Spleen (tissue), 11 donors: ENCODE results near the gene TBCB. TPM values are rescaled to one million over a fixed set of nuclear protein-coding genes. Genes with fewer than 3 reads are reported as not detected.
"Not testable (repeated sequence)": the region's sequence is repeated elsewhere in the genome, so short reads cannot be mapped to it uniquely, and the experiment has no call there.

Source experiments
- DNase-seq: peaks from one replicate; pipeline ENCODE4 v3.0.0-alpha.2; 2020
- H3K27ac ChIP-seq, 8 donors: fragments of 200-600 bp; sonication (generic) in 7 of 8; 1 replicate in 4 of 8; 2 replicates in 4 of 8; pipeline versions ENCODE4 v1.5.0 to v1.8.0; 2016 to 2021; ENCODE audit warnings: inconsistent platforms in 4 of 8, mild to moderate bottlenecking in 4 of 8, moderate library complexity in 1 of 8
- H3K27me3 ChIP-seq, 7 donors: fragments of 200-600 bp; sonication (generic) in 6 of 7; replicated peaks in 1 of 7; 1 replicate in 4 of 7; 2 replicates in 3 of 7; pipeline versions ENCODE4 v1.5.0 to v1.8.0; 2016 to 2021; ENCODE audit warnings: inconsistent platforms in 3 of 7, mild to moderate bottlenecking in 1 of 7
- H3K36me3 ChIP-seq, 6 donors: fragments of 200-600 bp; sonication (generic) in 5 of 6; 1 replicate in 4 of 6; 2 replicates in 2 of 6; pipeline versions ENCODE4 v1.5.0 to v1.8.0; 2016 to 2021; ENCODE audit warnings: inconsistent platforms in 2 of 6
- H3K4me1 ChIP-seq, 6 donors: fragments of 200-600 bp; sonication (generic) in 5 of 6; 1 replicate in 3 of 6; 2 replicates in 3 of 6; pipeline versions ENCODE4 v1.5.0 to v1.8.0; 2016 to 2021; ENCODE audit warnings: inconsistent platforms in 3 of 6
- H3K4me3 ChIP-seq, 8 donors: fragments of 200-600 bp; sonication (generic) in 7 of 8; 1 replicate in 4 of 8; 2 replicates in 4 of 8; pipeline versions ENCODE4 v1.5.0 to v1.8.0; 2016 to 2021; ENCODE audit warnings: inconsistent platforms in 4 of 8, mild to moderate bottlenecking in 4 of 8, moderate library complexity in 2 of 8
- H3K9me3 ChIP-seq, 8 donors: fragments of 200-600 bp; sonication (generic) in 7 of 8; 1 replicate in 4 of 8; 2 replicates in 4 of 8; pipeline versions ENCODE4 v1.5.0 to v1.8.0; 2016 to 2021; ENCODE audit warnings: inconsistent platforms in 4 of 8
- CTCF ChIP-seq, 11 experiments: fragments of 200-600 bp in 7 of 11; fragments of 450-650 bp in 4 of 11; sonication (generic) in 4 of 11; IDR thresholded peaks in 8 of 11; conservative IDR thresholded peaks in 3 of 11; 1 replicate in 7 of 11; 2 replicates in 4 of 11; pipeline versions ENCODE4 v1.4.0 to v1.8.0; 2016 to 2021; ENCODE audit warnings: antibody characterized with exemption in 11 of 11, inconsistent platforms in 4 of 11, mild to moderate bottlenecking in 1 of 11
- POLR2A ChIP-seq, 3 donors: fragments of 450-650 bp; IDR thresholded peaks; one replicate each; pipeline ENCODE4 v1.5.1; 2017; ENCODE audit warnings: antibody characterized with exemption in 3 of 3, mild to moderate bottlenecking in 1 of 3
- POLR2AphosphoS5 ChIP-seq, 3 donors: sonication (generic); formaldehyde crosslinking; IDR thresholded peaks; one replicate each; pipeline ENCODE4 v1.5.1; 2017; ENCODE audit warnings: antibody characterized with exemption in 3 of 3
- WGBS, 5 donors: extraction: QIAGEN DNeasy Blood & Tissue Kit in 3 of 5; methylation state at CpG; one replicate each; pipeline versions ENCODE4 v1.1.5 to v1.1.7; 2013 to 2018; 5-methylcytosine and 5-hydroxymethylcytosine counted together
- intact Hi-C: fragments of 100-400 bp; cut with DNase I; formaldehyde crosslinking; loops from one replicate; pipeline ENCODE4 v1.15.0; 2023; ENCODE audit warnings: low total_unique reads
- polyA plus RNA-seq, 3 donors: library from polyadenylated mRNA; stranded (reverse); fragments of 200-250 nt; gene quantifications; one replicate each; pipeline ENCODE4 v1.2.1, GENCODE V29; 2013
- total RNA-seq, 7 donors: library from RNA; depleted of rRNA in 3 of 7; stranded (reverse); fragments of >200 nt in 3 of 7; fragmentation: NEBNext Ultra II Directional in 4 of 7; extraction: Animal tissue kit (Norgen Biotek cat#: 25700) in 4 of 7; gene quantifications; one replicate each; pipeline versions ENCODE4 v1.1.0 to v1.2.1, GENCODE V29; 2016 to 2021
- donor health status: healthy with polysubstance abuse.
- donor health status: DM: no; HTN: no; CAD: no; lungs with moderate emphysema.
- donor health status: DM: no; HTN: no; CAD: no.
- donor health status: Bipolar disorder and iron deficiency.
- donor health status: healthy.
- donor health status: DM: no; HTN: no; CAD: no.
- donor health status: DM: yes; HTN: yes; CAD: no.

Gene TBCB
- total and polyA plus RNA-seq, 10 donors: 87.8 to 170 (median 120) TPM

GRCh38 chr19:36163813-36164212, 48.5 kb downstream of the TBCB start:
- no peaks in the 10 kb centered on the region for H3K9me3 ChIP-seq
- DNase-seq: peak; percentile 38
- no peak overlapping the region for H3K27ac ChIP-seq
- H3K36me3 ChIP-seq: peaks cover 0 to 53% (median 0%) of the 10 kb centered on the region in 6 donors
- H3K4me3 ChIP-seq: no peak overlapping the region
- no peaks in the 10 kb centered on the region for H3K27me3 ChIP-seq
- TF ChIP-seq POLR2AphosphoS5 (IDR thresholded peaks at IDR 0.05) (no peak), CTCF (IDR thresholded peaks at IDR 0.05 in 8 of 11, conservative IDR thresholded peaks at IDR 0.05 in 3 of 11) (no peak), POLR2A (IDR thresholded peaks at IDR 0.05) (no peak)
- 93 to 97% (median 96%) methylated on average over 12 of the region's 12 CpGs for WGBS, 5 donors
- peaks cover 0 to 5% (median under 1%) of the 10 kb centered on the region in 6 donors for H3K4me1 ChIP-seq
- intact Hi-C loops: no loop called here

- intact Hi-C loops: loop anchor here (5.0 kb wide), 1 partner anchor 112 kb away; no protein-coding TSS in a partner anchor
- DNase-seq: no peak
- Histone ChIP-seq H3K4me3 (no peak overlapping the region), H3K9me3 (no peaks in the 10 kb centered on the region), H3K27ac (peak overlapping the region; percentile 27 to 85 (median 72)), H3K27me3 (no peaks in the 10 kb centered on the region), H3K36me3 (peaks cover 0 to 28% (median 0%) of the 10 kb centered on the region in 6 donors), H3K4me1 (peaks cover 4 to 22% (median 9%) of the 10 kb centered on the region in 6 donors)
- WGBS, 5 donors: 58 to 73% (median 66%) methylated on average over 9 of the region's 9 CpGs
- TF ChIP-seq POLR2A (IDR thresholded peaks at IDR 0.05): no peak
- TF ChIP-seq CTCF (IDR thresholded peaks at IDR 0.05 in 8 of 11, conservative IDR thresholded peaks at IDR 0.05 in 3 of 11): no peak
- peak in 1 of 3 donors; percentile 23 for TF ChIP-seq POLR2AphosphoS5 (IDR thresholded peaks at IDR 0.05)
These were observed 54.0 kb downstream of the TBCB start for GRCh38 chr19:36169084-36169760.

DNA sequence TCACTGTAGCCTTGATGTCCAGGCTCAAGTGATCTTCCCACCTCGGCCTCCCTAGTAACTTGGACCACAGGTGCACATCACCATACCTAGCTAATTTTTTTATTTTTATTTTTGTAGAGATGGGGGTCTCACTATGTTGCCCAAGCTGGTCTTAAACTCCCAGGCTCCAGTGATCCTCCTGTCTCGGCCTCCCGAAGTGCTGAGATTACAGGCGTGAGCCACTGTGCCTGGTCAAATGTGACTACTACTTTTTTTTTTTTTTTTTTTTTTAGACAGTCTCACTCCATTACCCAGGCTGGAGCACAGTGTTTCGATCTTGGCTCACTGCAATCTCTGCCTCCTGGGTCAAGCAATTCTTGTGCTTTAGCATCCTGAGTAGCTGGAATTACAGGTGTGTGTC, 57.6 kb downstream of the TBCB start:
- Histone ChIP-seq H3K4me1 (peaks cover 4 to 22% (median 9%) of the 10 kb centered on the region in 6 donors), H3K9me3 (no peaks in the 10 kb centered on the region), H3K27ac (no peak overlapping the region), H3K27me3 (no peaks in the 10 kb centered on the region), H3K36me3 (no peaks in the 10 kb centered on the region), H3K4me3 (no peak overlapping the region)
- DNase-seq: peak; percentile 17
- WGBS, 5 donors: 87 to 96% (median 93%) methylated on average over 5 of the region's 5 CpGs
- intact Hi-C loops: loop anchor here (5.0 kb wide), 1 partner anchor 46 kb away; no protein-coding TSS in a partner anchor
- TF ChIP-seq CTCF (IDR thresholded peaks at IDR 0.05 in 8 of 11, conservative IDR thresholded peaks at IDR 0.05 in 3 of 11) (no peak), POLR2A (IDR thresholded peaks at IDR 0.05) (no peak), POLR2AphosphoS5 (IDR thresholded peaks at IDR 0.05) (no peak)

- not testable (repeated sequence) for H3K27me3 ChIP-seq, DNase-seq, H3K9me3 ChIP-seq, H3K4me3 ChIP-seq, H3K36me3 ChIP-seq, H3K27ac ChIP-seq
- intact Hi-C loops: loop anchor here (5.0 kb wide), 1 partner anchor 47 kb away; no protein-coding TSS in a partner anchor
- WGBS, 5 donors: 80 to 93% (median 88%) methylated on average over 7 to 8 of the region's 8 CpGs
- H3K4me1 ChIP-seq: peaks cover 4 to 17% (median 8%) of the 10 kb centered on the region in 6 donors
These were observed 58.6 kb downstream of the TBCB start for GRCh38 chr19:36173846-36174245.

Other genes with a start within 250 kb of the TBCB start
- 1 to 10 TPM in 3 of 7 donors, under 1 TPM in 2, not detected in 2; 0.57 to 3.6 (median 1.1) TPM for gene APLP1, start 246.9 kb upstream of the TBCB start, total RNA-seq
- gene APLP1, start 246.9 kb upstream of the TBCB start, polyA plus RNA-seq: 1 to 10 TPM in 2 of 3 donors, under 1 TPM in 1; 0.99 to 2.6 (median 2.4) TPM
- gene NFKBID, start 214.9 kb upstream of the TBCB start, total RNA-seq: 10 to 100 TPM; 19.6 to 57.5 (median 30.3) TPM
- gene NFKBID, start 214.9 kb upstream of the TBCB start, polyA plus RNA-seq: 10 to 100 TPM; 12.6 to 19.7 (median 18.1) TPM
- gene HCST, start 212.9 kb upstream of the TBCB start, total RNA-seq: 10 to 100 TPM; 31.5 to 80.4 (median 58.2) TPM
- gene HCST, start 212.9 kb upstream of the TBCB start, polyA plus RNA-seq: 100 to 1,000 TPM; 119 to 130 (median 122) TPM
- 100 to 1,000 TPM; 292 to 747 (median 403) TPM for gene TYROBP, start 207.2 kb upstream of the TBCB start, total RNA-seq
- 100 to 1,000 TPM; 281 to 446 (median 285) TPM for gene TYROBP, start 207.2 kb upstream of the TBCB start, polyA plus RNA-seq
- 10 to 100 TPM in 4 of 7 donors, 1 to 10 TPM in 3; 7.8 to 18.2 (median 11.5) TPM for gene LRFN3, start 179.1 kb upstream of the TBCB start, total RNA-seq
- 1 to 10 TPM in 2 of 3 donors, under 1 TPM in 1; 0.76 to 8.0 (median 1.2) TPM for gene LRFN3, start 179.1 kb upstream of the TBCB start, polyA plus RNA-seq
- 10 to 100 TPM; 14.6 to 34.8 (median 16.3) TPM for gene SDHAF1, start 120.3 kb upstream of the TBCB start, total RNA-seq
- 10 to 100 TPM; 26.5 to 35.6 (median 33.6) TPM for gene SDHAF1, start 120.3 kb upstream of the TBCB start, polyA plus RNA-seq
- gene SYNE4, start 106.7 kb upstream of the TBCB start, total RNA-seq: 1 to 10 TPM in 4 of 7 donors, under 1 TPM in 2, not detected in 1; 0.54 to 1.6 (median 1.0) TPM
- gene SYNE4, start 106.7 kb upstream of the TBCB start, polyA plus RNA-seq: under 1 TPM; 0.70 to 0.89 (median 0.85) TPM
- 10 to 100 TPM; 22.6 to 65.3 (median 28.3) TPM for gene ALKBH6, start 101.3 kb upstream of the TBCB start, total RNA-seq
- gene ALKBH6, start 101.3 kb upstream of the TBCB start, polyA plus RNA-seq: 10 to 100 TPM; 21.3 to 26.6 (median 24.3) TPM
- 10 to 100 TPM in 5 of 7 donors, 1 to 10 TPM in 2; 6.8 to 18.0 (median 13.5) TPM for gene CLIP3, start 82.6 kb upstream of the TBCB start, total RNA-seq
- gene CLIP3, start 82.6 kb upstream of the TBCB start, polyA plus RNA-seq: 1 to 10 TPM; 2.7 to 3.2 (median 3.1) TPM
- 1 to 10 TPM; 3.5 to 7.9 (median 5.1) TPM for gene THAP8, start 61.2 kb upstream of the TBCB start, total RNA-seq
- 1 to 10 TPM; 2.4 to 7.1 (median 4.4) TPM for gene THAP8, start 61.2 kb upstream of the TBCB start, polyA plus RNA-seq
- gene WDR62, start 60.6 kb upstream of the TBCB start, total RNA-seq: 1 to 10 TPM; 1.7 to 5.2 (median 3.0) TPM
- 1 to 10 TPM; 1.3 to 2.1 (median 1.6) TPM for gene WDR62, start 60.6 kb upstream of the TBCB start, polyA plus RNA-seq
- not detected for gene OVOL3, start 4.3 kb upstream of the TBCB start, total RNA-seq
- gene OVOL3, start 4.3 kb upstream of the TBCB start, polyA plus RNA-seq: under 1 TPM; 0.11 to 0.22 (median 0.19) TPM
- gene POLR2I, start 593 bp upstream of the TBCB start, total RNA-seq: 10 to 100 TPM; 23.1 to 42.3 (median 36.6) TPM
- 10 to 100 TPM; 46.2 to 60.3 (median 52.4) TPM for gene POLR2I, start 593 bp upstream of the TBCB start, polyA plus RNA-seq
- 100 to 1,000 TPM; 130 to 602 (median 373) TPM for gene CAPNS1, start 24.6 kb downstream of the TBCB start, total RNA-seq
- 100 to 1,000 TPM; 247 to 431 (median 321) TPM for gene CAPNS1, start 24.6 kb downstream of the TBCB start, polyA plus RNA-seq
- gene COX7A1, start 37.0 kb downstream of the TBCB start, total RNA-seq: 10 to 100 TPM in 5 of 7 donors, 1 to 10 TPM in 2; 6.3 to 40.9 (median 20.4) TPM
- 10 to 100 TPM; 20.0 to 37.6 (median 26.3) TPM for gene COX7A1, start 37.0 kb downstream of the TBCB start, polyA plus RNA-seq
- 1 to 10 TPM; 3.1 to 7.1 (median 4.4) TPM for gene ZNF565, start 99.2 kb downstream of the TBCB start, total RNA-seq
- 1 to 10 TPM; 1.2 to 1.7 (median 1.6) TPM for gene ZNF565, start 99.2 kb downstream of the TBCB start, polyA plus RNA-seq
- 10 to 100 TPM; 43.6 to 66.3 (median 54.4) TPM for gene ZNF146, start 99.6 kb downstream of the TBCB start, total RNA-seq
- gene ZNF146, start 99.6 kb downstream of the TBCB start, polyA plus RNA-seq: 10 to 100 TPM; 19.1 to 27.0 (median 21.3) TPM